Femur (tissue), 1 donor: ENCODE results near the gene ATP13A5.

Experiments used
- DNase-seq: peaks from one replicate; pipeline ENCODE4 v3.0.0-alpha.2; 2017

The ATP13A5 gene, protein sequence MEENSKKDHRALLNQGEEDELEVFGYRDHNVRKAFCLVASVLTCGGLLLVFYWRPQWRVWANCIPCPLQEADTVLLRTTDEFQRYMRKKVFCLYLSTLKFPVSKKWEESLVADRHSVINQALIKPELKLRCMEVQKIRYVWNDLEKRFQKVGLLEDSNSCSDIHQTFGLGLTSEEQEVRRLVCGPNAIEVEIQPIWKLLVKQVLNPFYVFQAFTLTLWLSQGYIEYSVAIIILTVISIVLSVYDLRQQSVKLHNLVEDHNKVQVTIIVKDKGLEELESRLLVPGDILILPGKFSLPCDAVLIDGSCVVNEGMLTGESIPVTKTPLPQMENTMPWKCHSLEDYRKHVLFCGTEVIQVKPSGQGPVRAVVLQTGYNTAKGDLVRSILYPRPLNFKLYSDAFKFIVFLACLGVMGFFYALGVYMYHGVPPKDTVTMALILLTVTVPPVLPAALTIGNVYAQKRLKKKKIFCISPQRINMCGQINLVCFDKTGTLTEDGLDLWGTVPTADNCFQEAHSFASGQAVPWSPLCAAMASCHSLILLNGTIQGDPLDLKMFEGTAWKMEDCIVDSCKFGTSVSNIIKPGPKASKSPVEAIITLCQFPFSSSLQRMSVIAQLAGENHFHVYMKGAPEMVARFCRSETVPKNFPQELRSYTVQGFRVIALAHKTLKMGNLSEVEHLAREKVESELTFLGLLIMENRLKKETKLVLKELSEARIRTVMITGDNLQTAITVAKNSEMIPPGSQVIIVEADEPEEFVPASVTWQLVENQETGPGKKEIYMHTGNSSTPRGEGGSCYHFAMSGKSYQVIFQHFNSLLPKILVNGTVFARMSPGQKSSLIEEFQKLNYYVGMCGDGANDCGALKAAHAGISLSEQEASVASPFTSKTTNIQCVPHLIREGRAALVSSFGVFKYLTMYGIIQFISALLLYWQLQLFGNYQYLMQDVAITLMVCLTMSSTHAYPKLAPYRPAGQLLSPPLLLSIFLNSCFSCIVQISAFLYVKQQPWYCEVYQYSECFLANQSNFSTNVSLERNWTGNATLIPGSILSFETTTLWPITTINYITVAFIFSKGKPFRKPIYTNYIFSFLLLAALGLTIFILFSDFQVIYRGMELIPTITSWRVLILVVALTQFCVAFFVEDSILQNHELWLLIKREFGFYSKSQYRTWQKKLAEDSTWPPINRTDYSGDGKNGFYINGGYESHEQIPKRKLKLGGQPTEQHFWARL

DNA sequence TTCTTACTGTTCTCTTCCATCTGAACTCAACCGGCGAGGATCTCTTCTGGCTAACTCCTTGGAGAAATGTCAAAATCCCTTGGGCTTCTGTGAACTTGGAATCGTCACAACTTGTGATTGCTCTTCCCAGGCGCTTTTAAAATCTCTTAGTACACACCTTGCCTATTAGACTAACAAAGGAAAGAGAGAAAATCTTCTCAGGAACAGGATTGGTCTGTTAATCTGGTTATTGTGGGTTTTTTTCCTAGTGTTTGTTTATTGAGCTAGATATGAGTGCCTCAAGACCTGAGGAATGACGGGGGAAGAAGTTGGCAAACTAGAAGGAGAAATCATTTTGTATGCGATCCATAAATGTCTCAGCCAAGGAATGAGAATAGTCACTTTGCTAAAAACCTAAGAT, at the start of gene ATP13A5:
Gene ATP13A5, minus strand, starts transcription at position 48 of the 400 bp plus-strand sequence. Its CDS starts 28 bp downstream, at position 20.
- DNase-seq: no peak

DNA sequence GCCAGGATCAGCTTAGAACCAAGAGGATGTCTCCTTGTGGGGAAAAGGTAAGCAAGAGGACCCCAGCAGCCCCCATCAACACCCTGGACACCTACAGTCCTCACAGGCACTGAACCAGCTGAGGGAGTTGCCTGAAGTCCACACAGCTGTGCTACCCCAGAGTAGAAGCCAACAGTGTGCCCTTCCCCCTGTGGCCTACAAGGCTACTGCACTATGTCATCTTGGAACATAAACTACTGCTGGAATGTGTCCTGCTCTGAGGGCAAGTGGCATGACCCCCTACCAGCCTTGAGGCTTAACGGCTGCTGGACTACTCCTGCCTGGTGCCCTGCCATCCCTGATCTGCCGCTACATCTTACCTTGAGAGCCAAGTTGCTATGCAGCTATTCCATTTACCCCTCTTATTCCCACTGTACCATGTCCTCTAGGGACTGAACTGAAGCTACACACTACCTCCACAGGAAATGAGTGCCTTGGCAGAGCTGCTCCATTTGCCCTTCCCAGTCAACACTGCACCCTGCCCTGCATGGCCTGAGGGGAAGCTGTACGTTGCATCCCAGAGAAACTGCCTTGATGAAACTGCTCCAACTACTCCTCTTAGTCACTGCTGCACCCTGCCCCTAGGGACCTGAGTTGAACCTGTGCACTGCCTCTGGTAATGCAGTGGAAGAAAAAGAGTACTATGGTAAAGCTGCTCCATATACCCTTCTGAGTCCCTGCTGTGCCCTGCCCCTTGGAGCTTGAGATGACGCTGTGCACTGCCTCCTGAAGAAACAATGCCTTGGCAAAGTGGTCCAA, 40.2 kb upstream of the ATP13A5 start:
- no peak for DNase-seq

DNA sequence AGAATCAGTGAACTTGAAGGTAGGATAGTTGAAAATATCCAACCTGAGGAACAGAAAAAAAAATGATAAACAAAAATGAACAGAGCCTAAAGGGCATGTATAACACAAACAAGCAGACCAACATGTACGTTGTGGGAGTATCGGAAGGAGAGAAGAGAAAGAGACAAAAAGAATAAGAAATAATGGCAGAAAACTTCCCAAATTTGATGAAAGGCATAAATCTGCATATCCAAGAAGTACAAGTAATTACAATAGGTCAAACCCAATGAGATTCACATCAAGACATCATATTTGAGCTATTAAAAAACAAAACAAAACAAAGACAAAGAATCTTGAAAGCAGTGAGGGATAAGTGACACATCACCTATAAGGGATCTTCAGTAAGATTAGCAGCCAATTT, 38.1 kb upstream of the ATP13A5 start:
- no peak for DNase-seq

DNA sequence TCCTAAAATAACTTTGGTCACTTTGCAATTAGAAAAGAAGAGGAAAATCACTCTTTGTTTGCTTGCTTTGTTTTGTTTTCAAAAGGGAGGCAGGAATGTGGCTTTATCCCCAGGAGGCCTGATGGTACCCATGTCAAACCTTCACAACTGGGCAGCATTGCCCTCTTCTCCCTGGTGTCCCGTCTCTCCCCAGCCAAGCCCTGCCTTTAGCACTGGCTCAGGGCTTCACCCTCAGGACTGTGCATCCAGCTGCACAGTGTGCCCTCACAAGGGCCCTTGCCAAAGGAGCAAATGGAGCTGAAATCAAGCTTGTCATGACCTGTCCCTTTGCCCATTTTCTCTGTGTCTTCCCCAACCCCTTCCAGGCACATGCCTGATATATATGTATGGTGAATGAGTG, 29.1 kb upstream of the ATP13A5 start:
- DNase-seq: no peak

DNA sequence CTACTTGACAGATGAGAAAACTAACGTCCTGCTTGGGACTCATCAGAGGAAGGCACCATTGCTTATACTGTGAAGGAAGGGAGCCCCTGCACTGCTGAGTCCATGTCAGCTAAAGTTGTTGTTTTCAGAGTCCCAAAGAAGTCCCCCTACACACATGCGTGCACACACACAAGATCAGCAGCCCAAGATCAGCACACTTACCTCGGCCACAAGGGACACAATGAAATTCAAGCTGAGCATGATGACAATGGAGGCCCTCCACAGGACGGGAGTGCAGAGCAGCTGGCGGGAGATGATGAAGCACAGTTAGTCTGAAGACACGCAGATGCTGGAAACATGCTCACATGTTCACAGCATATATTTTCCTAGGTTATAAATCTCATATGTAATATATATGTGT, 28.6 kb upstream of the ATP13A5 start:
- no peak for DNase-seq

DNA sequence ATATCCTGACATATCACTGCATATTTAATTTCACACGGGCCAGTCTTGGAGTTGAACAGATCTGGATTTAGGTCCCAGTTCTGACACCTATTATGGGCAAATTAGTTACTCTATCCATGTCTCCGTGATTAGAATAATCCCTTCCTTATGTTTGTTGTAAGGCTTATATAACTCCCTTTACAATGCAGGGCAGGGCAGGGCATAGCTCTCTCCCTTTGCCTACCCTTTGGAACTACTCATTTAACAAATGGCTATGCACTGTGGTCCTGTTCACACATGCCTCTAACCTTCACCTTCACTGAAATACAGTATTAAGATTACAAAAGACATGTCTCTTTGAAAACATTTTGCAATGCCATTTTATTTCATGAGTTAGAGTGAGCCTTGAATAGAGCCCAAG, 24.8 kb upstream of the ATP13A5 start:
- no peak for DNase-seq

DNA sequence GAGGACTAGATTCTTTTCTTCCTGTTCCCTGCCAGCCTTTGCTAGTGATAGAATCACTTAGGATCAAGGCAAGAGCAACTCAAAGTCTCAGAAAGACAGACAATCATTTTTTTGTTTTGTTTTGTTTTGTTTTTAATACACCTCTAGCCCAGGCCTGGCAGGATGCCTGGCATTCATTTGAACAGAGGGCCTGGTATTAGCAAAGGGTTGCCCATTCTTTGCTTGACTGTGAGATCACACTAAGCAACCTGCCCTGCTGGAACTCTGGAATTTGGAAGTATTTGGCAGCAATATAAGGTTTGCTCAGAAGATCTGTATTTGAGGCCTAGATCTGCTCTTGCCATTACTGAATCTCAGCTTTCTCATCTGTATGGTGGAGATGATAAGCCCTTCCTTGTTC, 21.8 kb upstream of the ATP13A5 start:
- DNase-seq: no peak

DNA sequence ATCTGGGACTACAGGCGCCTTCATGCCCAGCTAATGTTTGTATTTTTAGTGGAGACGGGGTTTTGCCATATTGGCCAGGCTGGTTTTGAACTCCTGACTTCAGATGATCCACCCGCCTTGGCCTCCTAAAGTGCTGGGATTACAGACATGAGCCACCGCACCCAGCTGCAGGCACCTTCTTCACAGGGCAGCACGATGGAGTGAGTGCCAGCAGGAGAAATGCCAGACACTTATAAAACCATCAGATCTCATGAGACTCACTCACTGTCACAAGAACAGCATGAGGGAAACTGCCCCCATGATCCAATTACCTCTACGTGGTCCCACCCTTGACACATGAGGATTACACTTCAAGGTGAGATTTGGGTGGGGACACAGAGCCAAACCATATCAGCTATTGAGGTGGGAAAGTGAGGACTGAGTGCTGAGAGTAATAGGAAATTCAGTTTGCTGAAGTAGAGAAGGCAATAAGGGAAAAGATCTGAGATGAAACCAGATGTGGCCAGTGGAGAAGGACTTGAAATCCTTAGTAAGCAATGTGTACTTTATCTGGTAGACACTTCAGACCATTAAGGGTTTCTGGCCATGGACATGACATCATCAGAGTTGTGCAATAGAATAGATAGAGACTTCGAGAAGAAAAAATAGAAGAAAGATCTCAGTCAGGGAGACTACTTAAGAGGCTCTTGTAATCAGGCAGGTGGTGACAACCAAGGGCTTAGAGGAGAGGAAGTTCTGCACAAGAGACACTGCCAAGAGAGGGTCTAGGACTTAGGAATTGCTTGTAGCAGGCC, 18.1 kb upstream of the ATP13A5 start:
- no peak for DNase-seq

DNA sequence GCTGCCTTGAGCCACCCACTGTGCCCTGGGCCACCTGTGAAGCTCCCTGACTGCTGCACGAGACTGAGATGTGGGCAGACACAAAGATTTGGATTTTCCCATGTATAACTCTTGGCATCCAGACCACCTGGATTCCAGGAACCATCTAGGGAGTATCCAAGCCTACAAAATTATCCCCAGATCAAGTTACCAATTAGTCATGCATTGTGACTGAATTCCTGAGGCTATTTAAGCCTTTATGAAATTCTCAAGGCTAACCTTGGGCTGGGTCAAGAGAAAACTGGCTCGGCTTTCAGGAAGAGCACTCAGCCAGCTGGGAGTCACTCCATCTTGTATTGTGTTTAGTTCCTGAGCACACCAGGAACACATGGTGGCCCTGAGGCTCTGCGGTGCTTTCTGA, 13.3 kb upstream of the ATP13A5 start:
- no peak for DNase-seq

DNA sequence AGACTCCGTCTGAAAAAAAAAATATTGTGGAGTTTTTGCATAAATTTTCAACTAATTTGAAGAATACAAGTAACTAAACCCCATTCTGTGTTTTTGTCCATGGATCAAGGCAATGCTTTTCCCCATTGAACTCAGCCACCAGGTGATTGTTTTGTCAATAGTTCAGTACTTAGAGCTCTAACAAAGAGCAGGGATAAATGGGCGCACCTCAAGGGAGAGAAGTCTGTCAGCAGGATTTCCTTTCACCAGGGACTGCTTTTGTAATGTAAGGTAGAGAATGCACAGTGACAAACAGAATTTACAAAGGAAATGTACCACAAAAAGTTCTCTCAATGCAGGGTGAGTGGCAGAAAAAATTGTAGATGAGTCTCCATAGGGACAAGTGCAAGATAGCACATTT, 10.8 kb upstream of the ATP13A5 start:
- no peak for DNase-seq

DNA sequence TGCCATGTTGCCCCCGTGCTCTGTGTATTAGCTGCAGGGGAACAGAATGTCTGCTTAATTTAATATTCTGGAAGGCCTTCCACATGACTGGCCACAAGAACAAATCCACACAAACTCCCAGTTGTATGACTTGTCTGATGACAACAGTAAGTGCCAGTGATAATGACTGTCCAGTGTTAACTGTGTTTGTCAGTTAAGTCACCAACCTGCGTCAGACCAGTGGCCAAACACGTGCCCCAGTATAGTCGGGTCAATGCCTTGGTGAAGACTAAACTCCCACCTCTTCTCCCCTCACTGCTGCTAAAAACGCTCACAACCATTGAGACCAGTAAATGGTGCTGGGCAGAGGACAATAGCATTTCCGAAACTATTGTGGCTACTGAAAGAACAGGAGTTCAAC, 9.8 kb upstream of the ATP13A5 start:
- DNase-seq: no peak

DNA sequence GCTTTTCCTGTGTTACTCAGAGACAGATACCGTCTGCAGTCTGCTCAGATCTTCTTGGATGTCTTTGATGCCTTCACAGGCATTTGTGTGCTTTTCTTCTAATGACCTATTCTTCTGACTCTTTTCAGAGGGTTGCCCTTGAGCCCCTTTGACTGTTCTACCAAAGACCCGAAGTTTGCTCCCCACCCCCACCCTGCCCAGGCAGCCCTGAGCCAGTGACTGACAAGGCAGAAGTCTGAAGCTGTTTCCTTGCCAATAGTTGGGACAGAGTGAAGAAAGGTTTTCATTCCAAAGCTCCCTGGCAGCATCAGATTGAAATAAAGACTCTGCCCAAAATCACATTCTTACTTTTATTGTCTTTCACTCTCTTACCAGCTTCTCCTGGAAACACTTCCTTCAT, 9.0 kb upstream of the ATP13A5 start:
- DNase-seq: no peak

DNA sequence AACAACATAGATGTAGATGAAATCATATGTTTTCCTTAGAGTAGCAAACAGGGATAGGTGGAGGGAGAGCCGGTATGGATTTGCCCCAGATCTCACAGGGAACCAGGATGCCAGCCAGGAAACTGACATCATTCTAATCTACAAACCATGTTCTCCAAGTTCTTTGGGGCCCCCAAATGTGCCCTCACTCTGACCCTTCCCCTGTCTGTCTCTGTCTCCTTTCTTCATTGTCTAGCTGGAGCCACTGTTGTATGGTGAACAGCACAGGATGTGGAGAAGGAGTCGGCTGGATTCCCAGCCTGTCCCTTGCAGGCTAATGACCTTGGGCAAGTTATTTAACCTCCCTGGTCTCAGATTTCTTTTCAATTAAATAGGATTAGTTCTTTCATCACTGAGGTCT, 962 bp downstream of the ATP13A5 start:
- no peak for DNase-seq

DNA sequence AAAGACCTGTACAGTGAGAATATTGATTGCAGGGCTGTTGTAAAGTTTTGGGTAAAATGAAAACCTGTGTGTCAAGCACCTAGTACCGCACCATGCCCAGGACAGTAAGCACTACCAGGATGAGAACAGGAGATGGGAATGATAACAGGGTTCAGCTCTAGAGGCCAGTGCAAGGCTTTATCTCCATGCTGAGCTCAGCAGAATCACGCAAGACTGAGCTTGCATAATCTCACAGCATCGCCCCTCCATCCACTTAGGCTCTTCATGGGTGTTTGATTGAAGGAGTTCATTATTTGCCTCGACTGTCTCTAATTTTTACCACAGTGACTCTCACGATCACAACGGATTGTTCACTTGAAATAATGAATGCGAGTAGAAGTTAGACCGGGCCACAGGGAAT, 2.9 kb downstream of the ATP13A5 start:
- no peak for DNase-seq

DNA sequence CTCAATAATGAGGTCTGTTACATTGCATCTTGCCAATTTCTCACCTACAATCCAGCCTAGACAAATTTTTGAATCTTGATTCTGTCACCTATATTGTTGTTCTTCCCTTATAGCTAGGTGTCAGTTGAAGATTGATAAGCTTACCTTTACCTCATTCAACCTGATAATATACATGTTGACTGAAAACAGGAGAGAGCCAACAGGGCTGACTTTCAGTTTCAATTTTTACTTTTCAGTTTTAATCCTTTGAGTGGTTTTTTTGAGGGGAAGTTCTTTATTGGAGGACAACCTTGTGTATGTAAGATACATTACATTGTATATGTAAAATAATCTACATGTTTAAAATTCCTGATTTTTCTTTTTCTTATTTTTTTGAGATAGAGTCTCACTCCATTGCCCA, 5.8 kb downstream of the ATP13A5 start:
- no peak for DNase-seq

DNA sequence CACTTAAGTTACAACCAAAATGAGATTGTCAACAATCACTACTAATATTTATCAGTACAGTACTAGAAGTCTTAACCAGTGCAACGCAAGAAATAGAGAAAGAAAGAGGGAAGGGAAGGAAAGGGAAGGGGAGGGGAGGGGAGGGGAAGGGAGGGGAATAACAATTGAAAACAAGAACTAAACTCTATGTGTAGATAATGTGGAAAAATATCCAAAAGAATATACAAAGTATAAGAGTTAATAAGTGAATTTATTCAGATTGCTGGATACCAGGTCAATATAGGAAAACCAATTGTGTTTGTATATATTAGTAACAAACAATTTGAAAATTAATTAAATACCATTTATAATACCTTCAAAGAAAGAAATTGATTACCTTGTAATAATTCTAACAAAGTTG, 10.7 kb downstream of the ATP13A5 start:
- no peak for DNase-seq

DNA sequence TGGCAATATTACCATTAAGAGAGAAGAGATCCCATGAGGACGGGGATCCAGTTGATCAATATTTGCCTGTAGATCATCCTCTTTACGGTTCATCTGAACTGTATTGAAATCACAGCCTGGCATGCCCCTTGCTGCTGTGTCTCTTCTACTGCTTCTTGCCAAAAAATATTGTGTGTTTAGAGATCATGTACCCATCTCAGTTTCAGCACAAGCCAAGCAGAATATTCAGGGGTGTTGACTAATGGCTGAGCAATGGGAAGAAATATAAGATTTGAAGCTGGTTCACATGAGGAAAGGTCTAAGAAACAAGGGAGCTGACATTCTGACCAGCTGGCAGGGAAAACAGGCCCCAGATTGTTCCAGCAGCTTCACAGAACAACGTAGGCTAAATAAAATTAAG, 21.3 kb downstream of the ATP13A5 start:
- no peak for DNase-seq

DNA sequence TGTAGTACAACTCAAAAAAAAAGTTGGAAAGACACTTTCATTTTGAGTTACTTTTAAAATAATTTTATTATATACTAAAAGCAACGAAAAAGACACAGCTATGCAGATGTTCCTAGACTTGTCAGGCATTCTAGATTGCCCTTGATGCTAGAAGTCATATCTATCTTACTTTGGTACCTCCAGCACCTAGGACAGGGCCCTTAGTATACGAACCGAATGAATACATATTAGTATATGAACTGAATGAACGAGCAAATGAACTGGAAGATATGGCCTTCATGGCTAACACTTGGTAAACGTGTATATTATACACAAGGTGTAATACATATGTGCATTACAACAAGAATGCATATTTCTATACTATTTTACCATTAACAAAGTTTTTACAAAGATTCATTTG, 24.1 kb downstream of the ATP13A5 start:
- no peak for DNase-seq

DNA sequence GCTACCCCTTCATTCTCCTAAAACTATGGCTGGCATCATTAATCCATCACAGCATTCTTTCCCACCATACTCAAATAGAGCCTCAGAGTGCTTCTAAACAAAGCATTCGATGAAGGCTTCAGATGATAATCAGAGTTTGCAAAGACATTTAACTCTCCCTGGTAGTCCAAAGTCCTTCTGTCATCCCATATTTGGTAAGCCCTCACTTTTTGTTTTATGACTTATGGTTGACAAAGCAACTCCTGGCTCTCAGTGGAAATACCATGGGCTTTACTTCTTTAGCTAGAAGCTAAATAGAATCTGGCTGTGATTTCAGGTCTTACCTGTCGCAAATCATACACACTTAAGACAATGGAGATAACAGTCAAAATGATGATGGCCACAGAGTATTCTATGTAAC, 27.8 kb downstream of the ATP13A5 start:
- no peak for DNase-seq

DNA sequence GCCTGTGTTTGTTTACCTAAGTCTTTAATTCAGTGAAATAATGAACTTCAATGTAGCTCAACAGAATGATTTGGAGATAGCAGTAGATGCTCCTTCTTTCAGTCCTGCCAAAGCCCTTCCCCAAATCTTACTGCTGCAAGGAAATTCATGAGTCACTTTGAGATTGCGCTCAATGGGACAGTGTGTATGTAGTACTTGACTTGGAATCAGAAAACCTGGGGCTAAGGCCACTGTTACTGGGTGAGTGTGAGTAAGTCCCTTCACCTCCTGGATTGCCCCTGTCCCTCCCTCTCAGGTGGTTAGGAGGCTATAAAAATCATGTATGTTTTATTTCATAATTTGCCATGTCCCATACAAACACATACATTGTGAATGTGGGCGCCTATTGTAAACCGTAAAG, 29.9 kb downstream of the ATP13A5 start:
- no peak for DNase-seq
